Adrenal gland (tissue), 12 donors: ENCODE measurements around the gene COX4I1. TPM values are rescaled to one million over a fixed set of nuclear protein-coding genes. Genes with fewer than 3 reads are reported as not detected.

Experiments used
- DNase-seq, 7 donors: peaks; one replicate each; pipeline ENCODE4 v3.0.0-alpha.2; 2019 to 2020
- H3K27ac ChIP-seq, 5 donors: fragments of 200-600 bp; sonication (generic) in 4 of 5; 1 replicate in 3 of 5; 2 replicates in 2 of 5; pipeline versions ENCODE4 v1.5.1 to v1.8.0; 2016 to 2020; ENCODE audit warnings: mild to moderate bottlenecking in 1 of 5
- H3K27me3 ChIP-seq: fragments of 200-600 bp; 2 replicates; pipeline ENCODE4 v1.8.0; 2021
- H3K36me3 ChIP-seq, 2 donors: fragments of 200-600 bp; replicated peaks in 1 of 2; 1 replicate in 1 of 2; 2 replicates in 1 of 2; pipeline versions ENCODE4 v1.5.1 to v1.8.0; 2018 to 2022
- H3K4me1 ChIP-seq, 2 donors: fragments of 200-600 bp; replicated peaks in 1 of 2; 1 replicate in 1 of 2; 2 replicates in 1 of 2; pipeline versions ENCODE4 v1.5.1 to v1.8.0; 2018 to 2021
- H3K4me3 ChIP-seq, 4 donors: fragments of 200-600 bp; sonication (generic) in 3 of 4; one replicate each; pipeline ENCODE4 v1.5.1; 2016 to 2018
- H3K9me3 ChIP-seq, 3 donors: fragments of 200-600 bp; sonication (generic) in 1 of 3; replicated peaks in 1 of 3; 1 replicate in 2 of 3; 2 replicates in 1 of 3; pipeline versions ENCODE4 v1.5.1 to v1.8.0; 2016 to 2021
- POLR2A ChIP-seq, 2 donors: fragments of 450-650 bp; IDR thresholded peaks; one replicate each; pipeline ENCODE4 v1.6.1; 2017; ENCODE audit warnings: antibody characterized with exemption in 2 of 2, mild to moderate bottlenecking in 2 of 2, moderate library complexity in 1 of 2
- WGBS, 4 donors: extraction: QIAGEN DNeasy Blood & Tissue Kit in 2 of 4; methylation state at CpG; one replicate each; pipeline versions ENCODE4 v1.1.5 to v1.1.7; 2013 to 2017; 5-methylcytosine and 5-hydroxymethylcytosine counted together
- intact Hi-C, 2 donors: fragments of 100-400 bp; cut with DNase I; formaldehyde crosslinking; loops; one replicate each; pipeline versions ENCODE4 v1.14.1 to v1.15.0; 2022 to 2023
- polyA plus RNA-seq, 3 donors: library from polyadenylated mRNA; stranded (reverse); fragments of 200-250 nt in 2 of 3; fragments of 350-450 nt in 1 of 3; fragmentation: Illumina TruSeq in 1 of 3; extraction: RNeasy Lipid Tissue Mini Kit (QIAGEN cat#74804) in 1 of 3; gene quantifications; one replicate each; pipeline ENCODE4 v1.2.3, GENCODE V29; 2013 to 2014
- total RNA-seq, 9 donors: library from RNA; depleted of rRNA in 4 of 9; stranded (reverse); fragments of >200 nt in 4 of 9; fragments of 120-200 nt in 1 of 9; fragmentation: NEBNext Ultra II Directional in 1 of 9; extraction: Animal tissue kit (Norgen Biotek cat#: 25700) in 1 of 9; gene quantifications; one replicate each; pipeline versions ENCODE4 v1.1.0 to v1.2.4, GENCODE V29; 2013 to 2023
- TF ChIP-seq, protein P1 (sequence below), 6 experiments: fragments of 450-650 bp in 4 of 6; fragments of 200-600 bp in 2 of 6; sonication (generic) in 1 of 6; IDR thresholded peaks; 1 replicate in 5 of 6; 2 replicates in 1 of 6; pipeline versions ENCODE4 v1.5.1 to v1.8.0; 2016 to 2021; ENCODE audit warnings: antibody characterized with exemption in 6 of 6, mild to moderate bottlenecking in 2 of 6, moderate library complexity in 1 of 6
- donor health status: healthy with polysubstance abuse.
- donor health status: Bipolar disorder and iron deficiency.
- donor health status: DM: yes; HTN: yes; CAD: no.
- donor health status: DM: no; HTN: no; CAD: no.
- donor health status: DM: no; HTN: no; CAD: no.
- donor health status: DM: yes; HTN: yes; CAD: no.

COX4I1 gene
- total and polyA plus RNA-seq, 12 donors: 466 to 1,628 (median 536) TPM

- H3K4me3 ChIP-seq: no peak overlapping the region
- H3K27ac ChIP-seq: no peak overlapping the region
- no peaks in the 10 kb centered on the region for H3K27me3 ChIP-seq
- WGBS, 4 donors: 86 to 100% (median 95%) methylated on average over 2 of the region's 2 CpGs
- peaks cover 0 to 32% of the 10 kb centered on the region in 2 donors for H3K36me3 ChIP-seq
- no peak for DNase-seq
- no peaks in the 10 kb centered on the region for H3K4me1 ChIP-seq
- intact Hi-C loops: no loop called here
- H3K9me3 ChIP-seq: no peaks in the 10 kb centered on the region
- no peak for TF ChIP-seq POLR2A (IDR thresholded peaks at IDR 0.05)
- TF ChIP-seq, protein P1, sequence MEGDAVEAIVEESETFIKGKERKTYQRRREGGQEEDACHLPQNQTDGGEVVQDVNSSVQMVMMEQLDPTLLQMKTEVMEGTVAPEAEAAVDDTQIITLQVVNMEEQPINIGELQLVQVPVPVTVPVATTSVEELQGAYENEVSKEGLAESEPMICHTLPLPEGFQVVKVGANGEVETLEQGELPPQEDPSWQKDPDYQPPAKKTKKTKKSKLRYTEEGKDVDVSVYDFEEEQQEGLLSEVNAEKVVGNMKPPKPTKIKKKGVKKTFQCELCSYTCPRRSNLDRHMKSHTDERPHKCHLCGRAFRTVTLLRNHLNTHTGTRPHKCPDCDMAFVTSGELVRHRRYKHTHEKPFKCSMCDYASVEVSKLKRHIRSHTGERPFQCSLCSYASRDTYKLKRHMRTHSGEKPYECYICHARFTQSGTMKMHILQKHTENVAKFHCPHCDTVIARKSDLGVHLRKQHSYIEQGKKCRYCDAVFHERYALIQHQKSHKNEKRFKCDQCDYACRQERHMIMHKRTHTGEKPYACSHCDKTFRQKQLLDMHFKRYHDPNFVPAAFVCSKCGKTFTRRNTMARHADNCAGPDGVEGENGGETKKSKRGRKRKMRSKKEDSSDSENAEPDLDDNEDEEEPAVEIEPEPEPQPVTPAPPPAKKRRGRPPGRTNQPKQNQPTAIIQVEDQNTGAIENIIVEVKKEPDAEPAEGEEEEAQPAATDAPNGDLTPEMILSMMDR (IDR thresholded peaks at IDR 0.05): no peak
These were observed 13.6 kb upstream of the COX4I1 start for GRCh38 chr16:85785927-85786326.

DNA sequence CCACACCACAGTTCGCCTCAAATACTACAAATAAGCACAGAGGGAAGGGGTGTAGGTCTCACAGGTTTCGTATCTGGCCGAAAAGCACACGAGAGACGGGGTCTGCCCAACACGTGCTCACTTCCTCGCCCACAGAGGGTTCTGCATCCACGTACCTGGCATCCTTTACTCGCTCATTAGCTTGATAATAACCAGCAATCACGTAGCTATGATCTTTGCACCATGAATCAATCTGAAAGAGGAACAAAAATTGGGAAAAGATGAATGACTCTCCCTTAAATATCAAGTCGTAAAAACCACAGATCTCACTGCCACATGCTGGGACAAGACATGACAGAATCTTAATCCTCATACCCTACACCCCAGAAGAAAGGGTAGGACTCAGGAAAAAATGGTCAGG lies 10.7 kb upstream of the COX4I1 start:
- Histone ChIP-seq H3K27ac (no peak overlapping the region), H3K4me1 (no peaks in the 10 kb centered on the region), H3K4me3 (no peak overlapping the region), H3K9me3 (no peaks in the 10 kb centered on the region), H3K36me3 (peaks cover 0 to 30% of the 10 kb centered on the region in 2 donors), H3K27me3 (no peaks in the 10 kb centered on the region)
- no peak for DNase-seq
- WGBS, 4 donors: 81 to 94% (median 90%) methylated on average over 11 of the region's 11 CpGs
- intact Hi-C loops: no loop called here
- TF ChIP-seq, protein P1 (IDR thresholded peaks at IDR 0.05): no peak
- no peak for TF ChIP-seq POLR2A (IDR thresholded peaks at IDR 0.05)

GRCh38 chr16:85789773-85790172 lies 9.7 kb upstream of the COX4I1 start:
- no peak for DNase-seq
- H3K4me1 ChIP-seq: no peaks in the 10 kb centered on the region
- intact Hi-C loops: no loop called here
- 91 to 97% (median 94%) methylated on average over 6 of the region's 6 CpGs for WGBS, 4 donors
- H3K4me3 ChIP-seq: no peak overlapping the region
- peaks cover 0 to 31% of the 10 kb centered on the region in 2 donors for H3K36me3 ChIP-seq
- no peaks in the 10 kb centered on the region for H3K27me3 ChIP-seq
- no peak overlapping the region for H3K27ac ChIP-seq
- TF ChIP-seq POLR2A (IDR thresholded peaks at IDR 0.05): no peak
- TF ChIP-seq, protein P1 (IDR thresholded peaks at IDR 0.05): no peak
- no peaks in the 10 kb centered on the region for H3K9me3 ChIP-seq

DNA sequence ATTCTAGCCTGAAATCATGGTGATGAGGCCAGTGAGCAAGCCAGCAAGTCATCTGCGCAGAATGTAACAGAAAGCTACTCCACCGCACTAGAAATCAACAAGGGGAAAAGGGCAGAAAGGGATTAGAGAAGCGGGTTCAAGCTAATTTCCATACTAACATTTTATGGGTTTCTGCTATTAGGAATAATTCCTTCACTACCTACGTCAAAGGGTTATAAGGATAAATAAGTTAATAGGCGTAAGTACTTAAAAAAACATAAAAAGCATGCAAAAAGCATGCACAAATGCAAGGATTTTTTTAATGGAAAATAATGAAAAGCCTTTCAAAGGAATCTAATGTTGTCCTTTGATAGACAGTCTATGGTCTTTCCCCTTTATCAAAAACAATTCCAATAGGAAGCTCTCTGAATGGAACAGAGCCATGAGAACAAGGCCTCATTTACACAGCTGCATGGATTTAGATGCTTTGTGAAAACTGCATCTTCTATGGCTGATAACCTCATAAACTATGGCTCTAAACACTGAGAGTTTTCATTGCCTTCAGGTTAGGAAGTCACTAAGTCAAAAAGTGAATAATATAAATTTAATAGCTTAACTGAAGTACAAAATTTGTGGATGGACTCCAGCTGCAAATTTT lies 5.7 kb upstream of the COX4I1 start:
- Histone ChIP-seq H3K36me3 (peaks cover 0 to 17% of the 10 kb centered on the region in 2 donors), H3K27ac (no peak overlapping the region), H3K27me3 (no peaks in the 10 kb centered on the region), H3K4me1 (peaks cover 7 to 15% of the 10 kb centered on the region in 2 donors), H3K9me3 (no peaks in the 10 kb centered on the region), H3K4me3 (no peak overlapping the region)
- no peak for DNase-seq
- intact Hi-C loops: no loop called here
- TF ChIP-seq POLR2A (IDR thresholded peaks at IDR 0.05): no peak
- TF ChIP-seq, protein P1 (IDR thresholded peaks at IDR 0.05): no peak
- WGBS, 4 donors: 94 to 97% (median 95%) methylated on average over 5 of the region's 5 CpGs
